Measurements from ENCODE around the gene ARID3B.

ARID3B gene

DNA sequence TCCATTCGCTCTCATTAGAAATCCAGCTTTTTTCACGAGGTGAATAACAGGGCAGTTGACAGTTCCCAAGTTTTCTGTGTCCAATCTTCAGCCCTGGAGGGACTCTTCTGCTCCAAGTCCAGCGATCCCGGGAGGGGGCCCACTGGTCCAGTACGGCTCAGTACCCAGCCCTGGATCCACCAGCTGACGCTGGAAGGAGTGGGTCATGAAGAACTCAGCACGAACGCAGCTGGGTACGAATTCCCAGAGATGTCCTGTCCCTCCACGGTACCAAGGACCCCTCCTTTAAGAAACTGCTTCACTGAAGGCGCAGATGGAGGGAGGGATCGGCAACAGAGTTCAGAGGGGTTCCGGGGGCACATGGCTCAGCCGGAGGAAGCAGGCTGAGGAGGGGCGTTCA, 58.1 kb downstream of the ARID3B start:
- in situ Hi-C loops (cut with HindIII; ENCODE audit: low sequenced_read_pairs): no loop called here

DNA sequence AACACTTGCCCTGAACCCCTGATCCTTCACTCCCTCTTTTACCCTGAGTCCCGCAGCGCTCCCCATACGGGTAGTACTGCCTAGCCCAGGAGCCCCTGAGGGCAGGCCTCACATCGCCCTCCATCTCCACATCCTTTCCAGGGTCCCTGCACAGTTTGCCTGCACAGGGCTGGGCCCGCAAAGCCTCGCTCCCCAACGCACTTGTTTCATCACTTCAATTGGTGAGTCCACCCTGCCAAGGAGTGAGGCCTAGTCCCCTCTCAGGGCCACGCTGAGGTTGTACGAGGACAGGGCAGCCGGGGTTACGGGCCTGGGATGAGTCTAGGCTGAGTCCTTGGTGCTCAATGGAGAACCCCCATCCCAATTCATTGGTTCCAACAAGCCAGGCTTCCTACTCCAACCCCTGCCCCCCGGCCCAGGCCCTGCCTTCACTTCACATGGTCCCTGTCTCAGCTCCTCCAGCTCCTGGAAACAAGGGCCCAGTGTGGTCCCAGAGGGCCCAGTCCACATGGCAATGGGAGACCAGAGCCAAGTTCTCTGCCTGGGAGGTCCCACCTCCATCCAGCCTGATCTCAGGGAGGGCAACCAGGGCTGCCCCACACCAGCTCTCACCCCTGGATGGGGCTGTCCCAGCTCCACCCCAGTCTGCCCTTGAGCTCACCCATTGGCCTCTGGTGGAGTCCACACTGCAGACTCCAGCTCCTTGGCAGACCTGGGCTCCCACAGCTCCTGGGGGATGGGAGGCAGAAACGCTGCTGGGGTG, 62.2 kb downstream of the ARID3B start:
- in situ Hi-C loops (cut with HindIII; ENCODE audit: low sequenced_read_pairs): no loop called here

DNA sequence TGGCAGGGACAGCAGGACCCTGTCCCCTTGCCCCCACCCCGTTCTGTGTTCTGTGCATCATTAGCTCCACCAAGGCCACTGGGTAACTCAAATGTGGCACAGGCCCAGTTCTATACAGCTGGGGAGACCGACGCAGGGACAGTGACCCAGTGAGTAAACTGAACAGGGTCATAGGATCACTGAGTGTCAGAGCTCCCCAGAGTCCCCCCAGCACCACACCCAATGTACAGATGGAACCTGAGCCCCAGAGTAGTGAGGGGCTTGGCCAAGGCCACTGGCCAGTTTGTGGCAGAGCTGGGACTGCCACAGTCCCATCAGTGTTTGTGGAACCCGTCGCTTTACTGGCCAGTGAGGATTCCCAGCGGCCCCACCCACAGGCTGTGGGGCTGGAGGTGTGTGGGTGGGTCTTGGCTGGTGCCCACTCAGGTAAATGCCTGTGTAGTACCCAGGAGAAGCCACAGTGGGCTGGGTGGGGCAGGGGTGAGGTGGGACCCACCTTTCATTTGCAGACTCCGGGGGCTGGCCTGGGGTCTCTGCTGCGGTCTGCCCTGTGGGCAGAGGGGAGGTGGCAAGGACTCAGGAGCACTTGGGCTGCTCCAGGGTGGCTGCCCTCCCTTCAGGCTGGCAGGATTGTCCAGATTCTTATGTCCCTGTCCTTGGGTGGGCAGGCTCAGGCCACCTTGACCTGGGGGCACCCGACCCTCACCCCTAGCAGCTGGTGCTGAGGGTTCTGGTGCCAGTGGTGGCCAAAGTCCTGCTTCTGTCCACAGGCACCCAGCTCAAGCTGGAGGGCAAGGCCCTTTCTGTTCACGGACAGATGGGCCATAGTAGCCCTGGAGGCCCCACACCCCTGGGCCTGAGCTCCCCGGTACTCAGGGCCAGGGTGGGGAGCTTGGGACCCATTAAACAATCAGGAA, 63.0 kb downstream of the ARID3B start:
- in situ Hi-C loops (cut with HindIII; ENCODE audit: low sequenced_read_pairs): no loop called here

GRCh38 chr15:74604983-74605794, 64.2 kb downstream of the ARID3B start:
- in situ Hi-C loops (cut with HindIII; ENCODE audit: low sequenced_read_pairs): no loop called here

- in situ Hi-C loops (cut with HindIII; ENCODE audit: low sequenced_read_pairs): no loop called here
These were observed 64.8 kb downstream of the ARID3B start for GRCh38 chr15:74605795-74606150.

- in situ Hi-C loops (cut with HindIII; ENCODE audit: low sequenced_read_pairs): no loop called here
These were observed 67.8 kb downstream of the ARID3B start for GRCh38 chr15:74608786-74609185.

DNA sequence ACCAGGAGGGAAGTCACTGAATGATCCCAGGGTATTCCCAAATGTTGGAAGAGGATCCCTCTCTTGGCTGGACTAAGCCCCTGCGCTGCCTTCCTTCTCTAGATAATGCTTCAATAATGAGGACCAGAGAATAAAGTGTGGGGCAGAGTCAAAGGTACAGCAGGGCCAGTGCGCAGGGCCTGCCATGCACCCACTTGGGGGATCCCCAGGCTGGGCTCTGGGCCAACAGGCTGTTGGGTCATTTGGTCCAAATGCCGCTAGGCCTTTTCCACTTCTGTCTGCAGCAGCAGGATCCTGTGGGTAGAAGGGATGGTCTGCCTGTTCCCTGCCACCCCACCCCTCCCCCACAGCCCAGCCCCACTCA, 68.9 kb downstream of the ARID3B start:
- in situ Hi-C loops (cut with HindIII; ENCODE audit: low sequenced_read_pairs): loop anchor here (5.0 kb wide), 1 partner anchor 63 kb away; no protein-coding TSS in a partner anchor

- in situ Hi-C loops (cut with HindIII; ENCODE audit: low sequenced_read_pairs): loop anchor here (5.0 kb wide), 1 partner anchor 63 kb away; no protein-coding TSS in a partner anchor
These were observed 69.4 kb downstream of the ARID3B start for GRCh38 chr15:74610302-74610951.

- in situ Hi-C loops (cut with HindIII; ENCODE audit: low sequenced_read_pairs): loop anchor here (5.0 kb wide), 1 partner anchor 64 kb away; no protein-coding TSS in a partner anchor
These were observed 70.3 kb downstream of the ARID3B start for GRCh38 chr15:74611341-74611740.

GRCh38 chr15:74611834-74612233, 70.8 kb downstream of the ARID3B start:
- in situ Hi-C loops (cut with HindIII; ENCODE audit: low sequenced_read_pairs): loop anchor here (5.0 kb wide), 1 partner anchor 65 kb away; no protein-coding TSS in a partner anchor

DNA sequence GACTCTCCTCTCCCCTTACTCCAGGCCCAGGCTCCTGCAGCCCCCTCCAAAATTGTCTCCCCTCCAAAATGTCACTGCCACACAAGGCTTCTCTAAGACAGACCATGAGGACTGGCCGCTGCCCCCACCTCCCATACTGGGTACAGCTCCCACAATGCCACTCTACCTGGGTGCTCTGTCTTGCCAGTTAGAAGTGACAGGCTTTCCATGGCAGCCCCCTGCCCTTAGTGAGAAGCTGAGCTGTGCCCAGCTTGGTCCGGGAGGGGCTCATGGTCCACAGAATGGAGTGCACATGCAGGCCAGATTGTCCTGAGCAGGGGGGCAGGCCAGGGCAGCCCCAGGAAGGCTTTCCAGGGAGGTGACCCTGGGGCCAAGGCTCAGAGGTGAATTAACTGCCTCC, 71.7 kb downstream of the ARID3B start:
- in situ Hi-C loops (cut with HindIII; ENCODE audit: low sequenced_read_pairs): loop anchor here (5.0 kb wide), 1 partner anchor 65 kb away; no protein-coding TSS in a partner anchor

DNA sequence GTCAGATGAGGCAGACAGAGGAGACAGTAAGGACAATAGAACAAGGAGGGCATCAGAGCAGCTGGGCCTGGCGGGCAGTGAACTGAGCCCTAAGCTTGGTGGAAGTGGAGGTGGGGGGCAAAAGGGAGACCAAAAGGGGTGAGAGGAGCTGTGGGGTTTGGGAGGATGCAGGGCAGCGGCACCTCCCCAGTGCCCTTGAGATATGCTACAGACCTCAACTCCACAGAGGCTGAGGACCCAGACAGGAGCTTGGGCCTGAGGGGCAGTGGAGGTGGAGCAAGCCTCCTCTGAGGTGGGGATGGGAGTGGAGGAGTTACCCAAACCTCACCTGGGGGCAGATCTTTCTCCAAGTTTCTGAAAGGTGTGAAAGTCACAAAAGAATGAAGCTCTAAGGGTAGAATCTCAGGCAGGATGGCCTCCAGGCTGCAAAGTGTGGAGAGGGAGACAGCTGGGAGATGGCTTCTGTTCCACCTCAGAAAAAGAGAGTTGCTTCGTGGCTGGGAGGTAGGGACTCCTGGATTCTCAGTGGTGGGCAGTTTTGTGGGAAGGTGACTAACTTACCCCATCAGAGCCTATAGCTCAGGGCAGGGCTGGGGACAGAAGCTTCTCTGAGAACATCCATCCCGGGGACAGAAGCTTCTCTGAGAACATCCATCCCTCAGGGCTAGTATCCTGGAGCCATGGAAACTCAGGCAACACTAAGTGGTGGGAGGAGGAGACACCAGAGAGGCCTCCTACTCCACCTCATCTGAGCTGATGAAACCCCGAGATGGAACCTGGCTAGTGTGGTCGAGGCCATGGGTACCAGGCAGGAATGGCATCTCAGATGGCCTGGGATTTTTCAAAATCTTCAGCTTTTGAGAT, 72.3 kb downstream of the ARID3B start:
- in situ Hi-C loops (cut with HindIII; ENCODE audit: low sequenced_read_pairs): loop anchor here (5.0 kb wide), 1 partner anchor 66 kb away; no protein-coding TSS in a partner anchor

GRCh38 chr15:74613953-74614743, 73.1 kb downstream of the ARID3B start:
- in situ Hi-C loops (cut with HindIII; ENCODE audit: low sequenced_read_pairs): loop anchor here (5.0 kb wide), 1 partner anchor 67 kb away; no protein-coding TSS in a partner anchor

DNA sequence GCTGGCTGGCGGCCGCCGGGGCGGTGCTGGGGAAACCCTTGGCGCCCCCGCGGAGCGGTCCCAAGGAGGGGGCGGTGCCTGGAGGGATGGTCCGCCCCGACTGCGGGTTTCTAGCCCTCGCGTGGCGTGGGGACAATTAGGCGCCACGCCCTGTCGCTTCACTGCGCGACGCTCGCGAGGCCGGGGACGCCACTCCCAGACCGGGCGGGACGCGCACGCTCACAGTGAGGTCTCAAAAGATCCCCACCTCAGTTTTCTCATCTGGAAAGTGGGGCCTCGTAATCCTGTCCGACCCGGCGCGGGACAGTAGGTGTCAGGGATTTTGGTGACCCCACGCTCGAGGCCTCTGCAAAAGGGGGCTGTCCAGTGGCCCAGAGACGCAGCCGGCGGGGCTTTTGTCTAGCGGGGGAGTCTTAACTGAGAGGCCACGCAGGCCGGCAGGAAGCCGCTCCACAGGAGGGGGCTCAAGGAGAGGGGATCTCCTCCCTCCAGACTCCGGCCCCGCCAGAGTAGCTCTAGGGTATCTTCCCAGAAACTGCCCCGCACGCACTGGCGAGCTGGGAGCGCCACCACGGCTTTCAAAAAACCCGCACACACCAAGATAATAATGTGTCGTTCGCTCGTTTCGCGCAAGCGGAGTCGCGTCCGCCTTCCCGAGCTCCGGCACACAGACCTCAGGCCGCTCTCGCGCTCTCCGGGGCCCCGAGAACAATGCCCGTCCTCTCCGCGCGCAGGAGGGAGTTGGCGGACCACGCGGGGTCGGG, 73.9 kb downstream of the ARID3B start:
- in situ Hi-C loops (cut with HindIII; ENCODE audit: low sequenced_read_pairs): loop anchor here (5.0 kb wide), 1 partner anchor 68 kb away; no protein-coding TSS in a partner anchor

DNA sequence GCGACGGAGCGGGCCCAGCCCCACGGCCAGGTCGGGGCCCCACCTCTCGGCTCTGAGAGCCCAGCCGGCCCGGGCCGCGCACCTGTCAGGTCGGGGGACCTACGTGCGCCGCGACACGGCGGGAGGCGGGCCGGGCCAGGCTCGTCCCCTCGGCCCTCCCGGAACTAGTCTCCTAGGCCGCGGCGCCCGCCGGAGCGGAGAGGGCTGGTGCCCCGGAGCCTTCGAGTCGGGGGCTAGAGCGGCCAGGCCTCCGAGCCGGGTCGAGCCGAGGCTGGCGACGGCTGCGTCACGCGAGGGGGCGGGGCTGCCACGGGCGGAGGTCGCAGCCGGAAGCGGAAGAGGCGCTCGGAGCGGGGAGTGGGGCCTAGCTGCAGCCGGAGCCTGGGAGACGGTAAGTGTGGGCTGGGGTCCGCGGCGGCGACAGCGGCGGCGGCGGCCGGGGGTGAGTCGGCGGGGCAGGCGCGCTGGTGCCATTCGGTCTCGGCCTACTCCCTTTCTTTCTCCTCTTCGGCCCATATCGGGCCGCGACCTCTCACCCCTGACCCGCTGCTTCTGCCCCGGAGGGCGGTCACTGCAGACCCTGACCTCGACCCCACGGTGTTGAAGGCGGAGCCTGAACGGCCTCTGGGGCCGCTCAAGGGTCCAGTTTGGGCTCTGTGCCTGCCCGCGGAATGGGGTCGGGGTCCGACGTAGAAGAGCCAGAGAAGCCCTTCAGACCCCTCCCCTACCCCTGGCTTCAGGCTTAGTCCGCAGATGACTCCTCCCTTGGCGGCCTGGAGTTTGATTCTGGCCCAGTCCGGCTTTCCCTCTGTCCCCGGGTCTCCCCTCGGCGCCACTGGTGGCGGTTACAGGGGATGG, 74.7 kb downstream of the ARID3B start, which contains the start of gene CLK3:
CLK3 (plus strand) TSS at position 329 of the 858 bp plus-strand sequence. CDS start 3,361 bp downstream, outside the sequence.
- in situ Hi-C loops (cut with HindIII; ENCODE audit: low sequenced_read_pairs): no loop called here

DNA sequence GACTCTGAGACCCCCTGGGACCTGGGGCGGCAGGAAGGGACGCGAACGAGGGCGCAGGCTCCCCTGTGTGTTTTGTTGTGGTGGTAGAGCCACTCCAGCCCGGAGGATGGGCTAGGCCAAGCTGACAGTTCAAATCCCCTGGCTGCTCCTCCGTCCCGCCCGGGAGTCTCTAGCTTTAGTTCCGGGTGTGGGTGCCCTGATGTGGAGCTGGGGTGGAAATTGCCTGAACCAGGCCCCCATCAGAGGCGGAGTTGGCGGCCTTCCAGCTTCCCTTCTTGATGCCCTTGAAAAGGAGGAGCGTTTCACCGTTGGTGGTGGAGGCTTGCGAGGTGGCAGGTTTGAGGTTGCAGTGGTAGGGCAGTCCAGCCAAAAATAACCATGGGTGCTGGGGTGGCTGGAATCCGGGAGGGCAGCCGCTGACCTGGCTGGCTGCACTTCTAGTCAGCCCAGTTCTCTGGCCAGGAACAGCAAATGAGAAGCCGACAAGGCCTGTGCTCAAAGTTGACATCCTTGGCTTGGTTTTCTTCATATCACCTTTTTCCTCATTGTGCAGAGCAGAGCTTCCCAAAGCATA, 75.4 kb downstream of the ARID3B start:
- in situ Hi-C loops (cut with HindIII; ENCODE audit: low sequenced_read_pairs): no loop called here

Data from endothelial cell of hepatic sinusoid (primary cell).